Measurements from ENCODE around the gene C1GALT1C1. TPM values are rescaled to one million over a fixed set of nuclear protein-coding genes. Genes with fewer than 3 reads are reported as not detected.

The C1GALT1C1 gene
- total RNA-seq, 2 donors from 2014 or later: 20.4 to 28.5 TPM

DNA sequence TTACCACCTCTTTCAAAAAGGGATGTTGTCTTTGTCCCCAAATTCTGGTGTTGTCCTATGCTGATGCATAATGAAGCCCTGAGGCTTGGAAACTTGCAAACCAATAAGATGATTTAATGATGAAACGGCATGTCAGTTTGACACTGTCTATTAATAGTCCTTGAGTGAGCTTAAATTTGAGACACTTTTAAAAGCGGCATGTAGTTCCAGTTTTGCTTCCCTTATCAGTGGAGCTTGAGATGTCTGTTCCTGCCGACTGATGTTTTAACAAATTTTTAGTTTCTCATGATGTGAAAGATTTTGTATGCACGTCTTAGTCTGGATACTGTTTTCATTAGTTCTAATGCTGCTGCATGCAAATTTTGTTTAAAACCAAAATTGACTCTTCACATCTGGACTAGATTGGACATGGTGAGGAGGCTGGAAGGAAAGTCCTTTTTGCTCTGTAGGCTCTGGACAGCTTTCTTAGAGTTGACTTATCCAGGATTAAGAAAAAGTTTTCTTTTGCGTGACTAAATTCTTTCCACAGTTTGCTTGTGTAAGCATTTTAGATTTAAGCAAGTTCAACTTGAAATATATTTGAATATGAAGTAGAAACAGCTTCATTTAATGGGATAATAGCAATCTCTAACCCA lies 11.7 kb downstream of the C1GALT1C1 start:
- DNase-seq (ENCODE audit: low spot score in 2 of 2) (no peak), ATAC-seq (no peak)
- Mint-ChIP-seq H3K36me3 (peaks cover 0 to 6% of the 10 kb centered on the region in 2 donors), H3K27ac (no peak overlapping the region), H3K9me3 (no peaks in the 10 kb centered on the region)

DNA sequence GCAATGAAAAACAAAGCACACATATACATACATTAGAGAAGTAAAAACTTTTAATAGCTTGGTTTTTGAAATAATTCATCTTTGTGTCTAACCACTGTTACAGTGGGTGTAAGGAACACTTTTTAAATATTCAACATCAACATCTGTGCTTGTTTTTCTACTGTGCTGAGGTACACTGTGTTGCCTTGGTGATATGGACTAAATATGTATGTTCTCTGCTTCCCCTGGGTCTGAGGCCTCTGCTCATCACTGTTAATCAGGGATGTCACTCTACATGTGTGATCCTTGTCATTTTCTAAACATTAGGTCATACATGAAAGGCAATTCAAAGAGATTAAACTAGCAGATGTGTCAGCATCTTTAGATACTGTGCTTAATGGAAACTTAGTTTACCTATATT lies 15.0 kb downstream of the C1GALT1C1 start:
- H3K9me3 Mint-ChIP-seq: no peaks in the 10 kb centered on the region
- DNase-seq (ENCODE audit: low spot score in 2 of 2) (no peak), ATAC-seq (no peak)
- H3K36me3 Mint-ChIP-seq: peaks cover 4 to 9% of the 10 kb centered on the region in 2 donors
- no peak overlapping the region for H3K27ac Mint-ChIP-seq

DNA sequence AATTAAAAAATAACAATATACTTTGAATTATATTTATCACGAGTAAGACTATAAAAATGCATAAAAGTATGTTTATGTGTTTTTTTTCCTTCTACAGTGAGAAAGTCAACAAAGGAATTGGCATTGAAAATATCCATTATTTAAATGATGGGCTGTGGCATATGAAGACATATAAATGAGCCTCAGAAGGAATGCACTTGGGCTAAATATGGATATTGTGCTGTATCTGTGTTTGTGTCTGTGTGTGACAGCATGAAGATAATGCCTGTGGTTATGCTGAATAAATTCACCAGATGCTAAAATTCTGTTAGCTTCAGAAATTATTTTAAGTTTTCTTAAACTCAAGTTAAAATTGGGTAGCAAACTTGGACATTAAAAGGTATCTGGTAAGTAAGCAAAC lies 17.8 kb downstream of the C1GALT1C1 start:
- DNase-seq (ENCODE audit: low spot score in 2 of 2): no peak
- no peak overlapping the region for H3K27ac Mint-ChIP-seq
- H3K9me3 Mint-ChIP-seq: no peaks in the 10 kb centered on the region
- peaks cover 4 to 9% of the 10 kb centered on the region in 2 donors for H3K36me3 Mint-ChIP-seq
- no peak for ATAC-seq

DNA sequence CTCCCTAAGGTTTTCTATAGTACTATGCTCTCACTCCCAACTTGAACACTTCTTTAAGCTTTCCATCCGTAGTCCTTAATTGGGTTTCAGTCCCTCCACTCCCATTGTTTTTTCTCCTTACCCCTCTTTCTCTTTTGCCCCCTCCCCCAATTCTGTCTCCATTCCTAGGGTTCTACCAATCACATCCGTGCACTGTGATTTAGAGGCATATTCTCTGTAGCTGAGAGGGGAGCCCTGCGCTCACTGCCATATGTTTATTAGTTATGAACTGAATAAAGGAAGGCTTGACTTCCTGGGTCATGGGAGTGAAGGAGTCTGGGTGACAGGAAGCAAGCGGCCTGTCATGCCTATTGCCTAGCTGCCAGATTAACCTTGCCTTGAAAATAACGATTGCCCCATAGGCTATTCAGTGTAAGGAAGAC lies 25.5 kb downstream of the C1GALT1C1 start:
- H3K27ac Mint-ChIP-seq: peak overlapping the region; percentile 99 to 100
- H3K36me3 Mint-ChIP-seq: peaks cover 3 to 10% of the 10 kb centered on the region in 2 donors
- DNase-seq (ENCODE audit: low spot score in 2 of 2) (peak in 1 of 2 donors; percentile 6), ATAC-seq (peak; percentile 54 to 74)
- no peaks in the 10 kb centered on the region for H3K9me3 Mint-ChIP-seq

DNA sequence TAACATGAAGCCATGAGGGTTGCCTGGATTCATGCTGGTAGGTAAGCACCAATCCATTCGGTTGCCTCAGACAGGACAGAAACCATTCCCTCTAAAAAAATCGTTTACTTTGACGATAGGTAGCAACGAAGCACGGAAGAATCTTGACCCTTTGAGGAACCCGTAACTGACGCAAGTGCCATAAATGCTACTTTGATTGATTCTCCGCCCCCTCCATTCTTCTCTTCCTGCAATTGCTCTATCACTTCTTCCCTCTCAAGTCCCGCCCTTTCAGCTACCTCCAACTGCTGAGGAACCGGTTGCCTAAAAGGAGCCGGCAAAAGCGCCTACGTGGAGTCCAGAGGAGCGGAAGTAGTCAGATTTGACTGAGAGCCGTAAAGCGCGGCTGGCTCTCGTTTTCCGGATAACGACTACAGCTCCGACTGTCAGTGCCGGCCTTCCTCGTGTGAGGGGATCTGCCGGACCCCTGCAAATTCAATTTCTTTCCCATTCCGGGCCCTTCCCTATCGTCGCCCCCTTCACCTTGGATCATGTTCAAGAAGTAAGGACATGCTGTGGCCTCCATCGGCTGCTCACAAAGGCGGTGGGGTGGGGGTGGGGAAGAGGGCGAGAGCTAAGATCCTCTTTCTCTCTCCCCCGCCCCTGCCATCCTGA lies 26.0 kb downstream of the C1GALT1C1 start, which contains the start of gene MCTS1:
TSS of gene MCTS1 (plus strand) at position 395 of the 654 bp plus-strand sequence. CDS start at position 531, 136 bp downstream.
- ATAC-seq (peak; percentile 97 to 99), DNase-seq (ENCODE audit: low spot score in 2 of 2) (peak; percentile 67 to 81)
- Mint-ChIP-seq H3K27ac (peak within 1 kb of the TSS; percentile 99 to 100), H3K36me3 (peaks cover 0 to 10% of the 10 kb centered on the region in 2 donors), H3K9me3 (no peaks in the 10 kb centered on the region)

DNA sequence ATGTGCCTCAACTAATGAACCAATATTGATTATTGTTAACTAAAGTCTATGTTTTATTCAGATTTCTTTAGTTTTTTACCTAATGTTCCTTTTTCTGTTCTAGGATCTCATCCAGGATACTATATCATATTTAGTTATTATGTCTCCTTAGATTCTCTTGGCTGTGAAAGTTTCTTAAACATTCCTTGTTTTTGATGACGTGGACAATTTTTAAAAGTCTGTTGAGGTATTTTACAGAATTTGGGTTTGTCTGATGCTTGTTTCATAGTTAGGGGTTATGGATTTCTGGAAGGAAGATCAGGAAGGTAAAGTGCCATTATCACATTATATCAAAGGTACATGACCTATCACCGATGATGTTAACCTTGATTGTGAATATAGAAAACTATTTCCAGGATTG lies 44.2 kb downstream of the C1GALT1C1 start:
- no peak for ATAC-seq
- no peak for DNase-seq (ENCODE audit: low spot score in 2 of 2)
- Mint-ChIP-seq H3K9me3 (no peaks in the 10 kb centered on the region), H3K36me3 (no peaks in the 10 kb centered on the region), H3K27ac (no peak overlapping the region)

Other genes with a start within 250 kb of the C1GALT1C1 start
- 10 to 100 TPM; 35.3 to 44.0 TPM for gene LAMP2, start 160.8 kb downstream of the C1GALT1C1 start, total RNA-seq
- 10 to 100 TPM; 59.4 to 60.6 TPM for gene CUL4B, start 69.1 kb downstream of the C1GALT1C1 start, total RNA-seq
- 10 to 100 TPM; 56.9 to 71.7 TPM for gene MCTS1, start 26.0 kb downstream of the C1GALT1C1 start, total RNA-seq
- gene CT47B1, start 245.8 kb upstream of the C1GALT1C1 start, total RNA-seq: not detected

Measured in activated naive CD4-positive, alpha-beta T cell treated with anti-CD3 and anti-CD28 coated beads, Interleukin-2, amount 50 U/mL, for 72 hours (primary cell).